Hepatocyte (in vitro differentiated cells): ENCODE data around the gene SMIM45.

Experiments
- DNase-seq: peaks from one replicate; pipeline ENCODE4 v3.0.0-alpha.2; 2016; ENCODE audit warnings: low spot score
- H2AFZ ChIP-seq: fragments of 200-600 bp; sonication (generic); 2 replicates; pipeline ENCODE4 v1.6.0; 2016; ENCODE audit warnings: antibody characterized with exemption, mild to moderate bottlenecking
- H3K27ac ChIP-seq: fragments of 200-600 bp; sonication (generic); 2 replicates; pipeline ENCODE4 v1.5.1; 2016; ENCODE audit warnings: mild to moderate bottlenecking
- H3K27me3 ChIP-seq: fragments of 200-600 bp; sonication (generic); 2 replicates; pipeline ENCODE4 v1.6.1; 2016
- H3K36me3 ChIP-seq: fragments of 200-600 bp; sonication (generic); replicated peaks from 2 replicates; pipeline ENCODE4 v1.5.1; 2016; ENCODE audit warnings: low read depth; ENCODE audit not compliant: insufficient read depth
- H3K4me1 ChIP-seq: fragments of 200-600 bp; sonication (generic); 2 replicates; pipeline ENCODE4 v1.5.1; 2016; ENCODE audit warnings: mild to moderate bottlenecking, moderate library complexity; ENCODE audit not compliant: insufficient read depth
- H3K4me2 ChIP-seq: fragments of 200-600 bp; sonication (generic); 2 replicates; pipeline ENCODE4 v1.6.0; 2016
- H3K4me3 ChIP-seq: fragments of 200-600 bp; sonication (generic); 2 replicates; pipeline ENCODE4 v1.5.1; 2016; ENCODE audit warnings: mild to moderate bottlenecking
- H3K79me2 ChIP-seq: fragments of 200-600 bp; sonication (generic); 2 replicates; pipeline ENCODE4 v1.6.0; 2017; ENCODE audit warnings: mild to moderate bottlenecking
- H3K9me2 ChIP-seq: fragments of 200-600 bp; sonication (generic); replicated peaks from 2 replicates; pipeline ENCODE4 v1.6.0; 2017; ENCODE audit warnings: mild to moderate bottlenecking; ENCODE audit not compliant: insufficient read depth
- H3K9me3 ChIP-seq: fragments of 200-600 bp; sonication (generic); 2 replicates; pipeline ENCODE4 v1.5.1; 2016; ENCODE audit warnings: low read depth, mild to moderate bottlenecking
- H4K20me1 ChIP-seq: fragments of 200-600 bp; sonication (generic); 2 replicates; pipeline ENCODE4 v1.6.0; 2016; ENCODE audit warnings: mild to moderate bottlenecking; ENCODE audit not compliant: insufficient read depth, poor library complexity, severe bottlenecking
- CTCF ChIP-seq: fragments of 200-600 bp; sonication (generic); IDR thresholded peaks from 2 replicates; pipeline ENCODE4 v1.5.1; 2016; ENCODE audit warnings: antibody characterized with exemption, mild to moderate bottlenecking; ENCODE audit not compliant: poor library complexity
- EZH2 ChIP-seq: fragments of 200-600 bp; sonication (generic); IDR thresholded peaks from 2 replicates; pipeline ENCODE4 v1.6.1; 2016; ENCODE audit warnings: antibody characterized with exemption, mild to moderate bottlenecking, borderline replicate concordance
- EZH2phosphoT487 ChIP-seq: fragments of 200-600 bp; sonication (generic); IDR thresholded peaks from one replicate; pipeline ENCODE4 v1.6.1; 2018; ENCODE audit warnings: antibody characterized with exemption, mild to moderate bottlenecking, low read depth, moderate library complexity; ENCODE audit not compliant: unreplicated experiment, severe bottlenecking
- WGBS: methylation state at CpG from one replicate; pipeline ENCODE4 v1.1.6; 2016; ENCODE audit warnings: low lambda C conversion rate; ENCODE audit errors: missing lambda C conversion rate; 5-methylcytosine and 5-hydroxymethylcytosine counted together

The SMIM45 gene

GRCh38 chr22:41929418-41929810, 22.5 kb upstream of the SMIM45 start:
- H3K27me3 ChIP-seq, result peaks cover 25% of the 10 kb centered on the region
- 71% methylated on average over 8 of the region's 8 CpGs for whole genome bisulfite sequencing

GRCh38 chr22:41931701-41932269, 20.2 kb upstream of the SMIM45 start:
- DNase-seq, result no peak

More at GRCh38 chr22:41929418-41929810, 22.5 kb upstream of the SMIM45 start:
- no peak overlapping the region for H3K4me2 ChIP-seq
- H3K9me2 ChIP-seq, result no peaks in the 10 kb centered on the region
- H3K36me3 ChIP-seq, result no peaks in the 10 kb centered on the region
- no peak overlapping the region for H3K27ac ChIP-seq
- H3K79me2 ChIP-seq, result no peaks in the 10 kb centered on the region
- H2AFZ ChIP-seq, result no peak overlapping the region
- peaks cover 10% of the 10 kb centered on the region for H3K4me1 ChIP-seq
- no peak overlapping the region for H3K4me3 ChIP-seq
- DNase-seq, result no peak
- H3K9me3 ChIP-seq, result no peaks in the 10 kb centered on the region
- no peaks in the 10 kb centered on the region for H4K20me1 ChIP-seq
- TF ChIP-seq EZH2 (no peak), EZH2phosphoT487 (no peak), CTCF (no peak)

GRCh38 chr22:41932353-41932752, 19.6 kb upstream of the SMIM45 start:
- WGBS, result 97% methylated on average over 12 of the region's 12 CpGs
- no peaks in the 10 kb centered on the region for H3K79me2 ChIP-seq
- H3K4me3 ChIP-seq, result no peak overlapping the region
- H3K4me1 ChIP-seq, result no peaks in the 10 kb centered on the region
- no peaks in the 10 kb centered on the region for H3K9me3 ChIP-seq
- DNase-seq, result no peak
- no peak overlapping the region for H3K4me2 ChIP-seq
- H3K9me2 ChIP-seq, result no peaks in the 10 kb centered on the region
- H2AFZ ChIP-seq, result no peak overlapping the region
- H3K27ac ChIP-seq, result no peak overlapping the region
- H3K27me3 ChIP-seq, result no peaks in the 10 kb centered on the region
- TF ChIP-seq EZH2 (no peak), EZH2phosphoT487 (no peak), CTCF (no peak)
- no peaks in the 10 kb centered on the region for H4K20me1 ChIP-seq
- no peaks in the 10 kb centered on the region for H3K36me3 ChIP-seq

More at GRCh38 chr22:41931701-41932269, 20.2 kb upstream of the SMIM45 start:
- Histone ChIP-seq H3K4me1 (no peaks in the 10 kb centered on the region), H4K20me1 (no peaks in the 10 kb centered on the region), H3K79me2 (no peaks in the 10 kb centered on the region), H2AFZ (no peak overlapping the region), H3K4me3 (no peak overlapping the region), H3K9me2 (no peaks in the 10 kb centered on the region), H3K27me3 (peaks cover 4% of the 10 kb centered on the region), H3K9me3 (no peaks in the 10 kb centered on the region), H3K4me2 (no peak overlapping the region), H3K27ac (no peak overlapping the region), H3K36me3 (no peaks in the 10 kb centered on the region)
- TF ChIP-seq CTCF (no peak), EZH2 (no peak), EZH2phosphoT487 (no peak)
- WGBS, result 79% methylated on average over 10 of the region's 10 CpGs
